Hepatocyte (in vitro differentiated cells): ENCODE measurements around the gene KMT2B. TPM values are rescaled to one million over a fixed set of nuclear protein-coding genes. Genes with fewer than 3 reads are reported as not detected.

Experiments used
- DNase-seq: peaks from one replicate; pipeline ENCODE4 v3.0.0-alpha.2; 2016; ENCODE audit warnings: low spot score
- H2AFZ ChIP-seq: fragments of 200-600 bp; sonication (generic); 2 replicates; pipeline ENCODE4 v1.6.0; 2016; ENCODE audit warnings: antibody characterized with exemption, mild to moderate bottlenecking
- H3K27ac ChIP-seq: fragments of 200-600 bp; sonication (generic); 2 replicates; pipeline ENCODE4 v1.5.1; 2016; ENCODE audit warnings: mild to moderate bottlenecking
- H3K27me3 ChIP-seq: fragments of 200-600 bp; sonication (generic); 2 replicates; pipeline ENCODE4 v1.6.1; 2016
- H3K36me3 ChIP-seq: fragments of 200-600 bp; sonication (generic); replicated peaks from 2 replicates; pipeline ENCODE4 v1.5.1; 2016; ENCODE audit warnings: low read depth; ENCODE audit not compliant: insufficient read depth
- H3K4me1 ChIP-seq: fragments of 200-600 bp; sonication (generic); 2 replicates; pipeline ENCODE4 v1.5.1; 2016; ENCODE audit warnings: mild to moderate bottlenecking, moderate library complexity; ENCODE audit not compliant: insufficient read depth
- H3K4me2 ChIP-seq: fragments of 200-600 bp; sonication (generic); 2 replicates; pipeline ENCODE4 v1.6.0; 2016
- H3K4me3 ChIP-seq: fragments of 200-600 bp; sonication (generic); 2 replicates; pipeline ENCODE4 v1.5.1; 2016; ENCODE audit warnings: mild to moderate bottlenecking
- H3K79me2 ChIP-seq: fragments of 200-600 bp; sonication (generic); 2 replicates; pipeline ENCODE4 v1.6.0; 2017; ENCODE audit warnings: mild to moderate bottlenecking
- H3K9me2 ChIP-seq: fragments of 200-600 bp; sonication (generic); replicated peaks from 2 replicates; pipeline ENCODE4 v1.6.0; 2017; ENCODE audit warnings: mild to moderate bottlenecking; ENCODE audit not compliant: insufficient read depth
- H3K9me3 ChIP-seq: fragments of 200-600 bp; sonication (generic); 2 replicates; pipeline ENCODE4 v1.5.1; 2016; ENCODE audit warnings: low read depth, mild to moderate bottlenecking
- H4K20me1 ChIP-seq: fragments of 200-600 bp; sonication (generic); 2 replicates; pipeline ENCODE4 v1.6.0; 2016; ENCODE audit warnings: mild to moderate bottlenecking; ENCODE audit not compliant: insufficient read depth, poor library complexity, severe bottlenecking
- CTCF ChIP-seq: fragments of 200-600 bp; sonication (generic); IDR thresholded peaks from 2 replicates; pipeline ENCODE4 v1.5.1; 2016; ENCODE audit warnings: antibody characterized with exemption, mild to moderate bottlenecking; ENCODE audit not compliant: poor library complexity
- EZH2 ChIP-seq: fragments of 200-600 bp; sonication (generic); IDR thresholded peaks from 2 replicates; pipeline ENCODE4 v1.6.1; 2016; ENCODE audit warnings: antibody characterized with exemption, mild to moderate bottlenecking, borderline replicate concordance
- EZH2phosphoT487 ChIP-seq: fragments of 200-600 bp; sonication (generic); IDR thresholded peaks from one replicate; pipeline ENCODE4 v1.6.1; 2018; ENCODE audit warnings: antibody characterized with exemption, mild to moderate bottlenecking, low read depth, moderate library complexity; ENCODE audit not compliant: unreplicated experiment, severe bottlenecking
- WGBS: methylation state at CpG from one replicate; pipeline ENCODE4 v1.1.6; 2016; ENCODE audit warnings: low lambda C conversion rate; ENCODE audit errors: missing lambda C conversion rate; 5-methylcytosine and 5-hydroxymethylcytosine counted together
- polyA plus RNA-seq: library from polyadenylated mRNA; unstranded; fragments of >200 nt; fragmentation: Nextera tagmentation; extraction: Ambion mirVana; gene quantifications from 2 replicates; pipeline ENCODE4 v1.2.1, GENCODE V29; 2016
- total RNA-seq: library from RNA; depleted of rRNA; stranded (reverse); fragments of >200 nt; gene quantifications from 2 replicates; pipeline ENCODE4 v1.2.3, GENCODE V29; 2014

The KMT2B gene
- total and polyA plus RNA-seq, 2 experiments from 2014 or later = 9.3 to 12.8 TPM

GRCh38 chr19:35733180-35734125 is 15.7 kb downstream of the KMT2B start:
- 96% methylated on average over 22 of the region's 35 CpGs for WGBS
- no peak overlapping the region for H3K27ac ChIP-seq

DNA sequence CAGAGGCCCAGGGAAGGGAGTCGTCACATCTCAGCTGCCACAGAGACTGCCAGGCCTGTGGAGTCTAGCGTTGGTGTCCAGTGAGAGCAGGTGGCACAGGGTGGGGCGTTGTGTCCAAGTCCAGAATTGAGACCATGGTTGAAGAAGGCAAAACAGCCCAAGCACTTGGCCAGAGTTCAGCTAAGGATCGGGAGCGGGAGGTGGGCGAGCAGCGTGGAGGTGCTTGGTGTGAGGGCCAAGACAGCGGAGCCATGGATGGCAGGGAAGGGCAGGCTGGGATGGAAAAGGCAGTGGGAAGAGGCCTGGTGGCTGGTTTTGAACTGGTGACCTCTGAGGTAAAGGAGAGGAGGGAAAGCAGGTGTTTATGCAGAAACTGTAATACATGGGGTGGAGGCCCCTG is 16.5 kb downstream of the KMT2B start:
- no peaks in the 10 kb centered on the region for H3K36me3 ChIP-seq
- no peaks in the 10 kb centered on the region for H3K9me2 ChIP-seq
- H3K4me2 ChIP-seq = no peak overlapping the region
- H4K20me1 ChIP-seq = no peaks in the 10 kb centered on the region
- 97% methylated on average over 8 of the region's 8 CpGs for WGBS
- no peaks in the 10 kb centered on the region for H3K9me3 ChIP-seq
- no peak overlapping the region for H2AFZ ChIP-seq
- TF ChIP-seq CTCF (no peak), EZH2phosphoT487 (no peak), EZH2 (no peak)
- no peaks in the 10 kb centered on the region for H3K4me1 ChIP-seq
- H3K27ac ChIP-seq = no peak overlapping the region
- H3K4me3 ChIP-seq = no peak overlapping the region
- H3K27me3 ChIP-seq = no peaks in the 10 kb centered on the region
- H3K79me2 ChIP-seq = no peaks in the 10 kb centered on the region
- no peak for DNase-seq

More at GRCh38 chr19:35733180-35734125, 15.7 kb downstream of the KMT2B start:
- Histone ChIP-seq H3K36me3 (no peaks in the 10 kb centered on the region), H3K79me2 (no peaks in the 10 kb centered on the region), H3K4me1 (no peaks in the 10 kb centered on the region), H3K4me2 (no peak overlapping the region), H3K27me3 (no peaks in the 10 kb centered on the region), H2AFZ (no peak overlapping the region), H3K9me2 (no peaks in the 10 kb centered on the region), H3K4me3 (no peak overlapping the region), H4K20me1 (no peaks in the 10 kb centered on the region), H3K9me3 (no peaks in the 10 kb centered on the region)
- no peak for DNase-seq
- TF ChIP-seq EZH2phosphoT487 (no peak), CTCF (no peak), EZH2 (no peak)

- Histone ChIP-seq H3K9me2 (no peaks in the 10 kb centered on the region), H3K9me3 (no peaks in the 10 kb centered on the region), H3K36me3 (no peaks in the 10 kb centered on the region), H2AFZ (no peak overlapping the region), H3K4me3 (no peak overlapping the region), H3K79me2 (no peaks in the 10 kb centered on the region), H3K27me3 (no peaks in the 10 kb centered on the region), H3K4me2 (no peak overlapping the region), H3K4me1 (no peaks in the 10 kb centered on the region), H4K20me1 (no peaks in the 10 kb centered on the region), H3K27ac (no peak overlapping the region)
- TF ChIP-seq CTCF (no peak), EZH2 (no peak), EZH2phosphoT487 (no peak)
- DNase-seq = no peak
- WGBS = 91% methylated on average over 4 of the region's 5 CpGs
Measured at GRCh38 chr19:35734889-35735288, 17.1 kb downstream of the KMT2B start.
